ENCODE results near the gene B3GAT1.

The B3GAT1 gene

GRCh38 chr11:134333946-134334345 is 78.1 kb downstream of the B3GAT1 start:
- DNase-seq (ENCODE audit: low read depth in 2 of 2), result no peak

DNA sequence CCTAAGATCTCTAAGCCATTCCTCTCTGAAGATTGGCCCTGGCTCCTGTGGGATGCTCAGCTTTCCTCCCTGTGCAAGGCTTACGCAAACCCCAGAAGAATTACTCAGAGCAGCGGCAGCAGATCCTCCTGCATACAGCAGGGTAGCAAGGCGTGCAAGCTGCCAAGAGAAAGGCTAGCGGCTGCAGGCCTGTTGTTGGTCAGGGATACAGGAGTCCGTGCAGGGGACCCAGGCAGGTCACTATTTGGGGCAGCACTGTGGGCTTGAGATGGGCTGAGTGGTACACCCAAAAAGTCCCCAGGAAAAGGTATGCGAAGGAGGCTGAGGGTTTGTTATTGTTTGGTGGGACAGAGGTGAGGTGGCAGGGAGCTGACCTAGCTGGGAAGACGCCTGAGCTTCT is 78.7 kb downstream of the B3GAT1 start:
- DNase-seq (ENCODE audit: low read depth in 2 of 2), result no peak

DNA sequence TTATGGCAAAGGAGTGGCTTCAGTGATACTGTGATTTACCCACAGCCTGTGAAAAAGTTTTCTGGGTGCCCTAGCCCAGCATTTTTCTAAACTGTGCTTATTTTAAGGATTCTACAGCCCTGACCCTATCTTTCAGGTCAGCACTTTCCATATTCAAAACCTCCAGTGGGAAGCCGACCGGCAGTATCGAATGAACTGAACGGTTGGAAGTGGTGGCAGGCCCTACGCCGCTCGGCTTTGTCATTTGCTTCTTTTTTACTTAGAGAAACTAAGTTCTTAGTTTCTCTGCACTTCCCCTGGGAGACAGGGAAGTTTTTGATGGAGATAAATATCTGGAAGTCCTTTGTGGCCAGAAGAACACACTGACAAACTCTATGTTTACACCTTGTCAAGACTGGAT is 79.3 kb downstream of the B3GAT1 start:
- no peak for DNase-seq (ENCODE audit: low read depth in 2 of 2)

DNA sequence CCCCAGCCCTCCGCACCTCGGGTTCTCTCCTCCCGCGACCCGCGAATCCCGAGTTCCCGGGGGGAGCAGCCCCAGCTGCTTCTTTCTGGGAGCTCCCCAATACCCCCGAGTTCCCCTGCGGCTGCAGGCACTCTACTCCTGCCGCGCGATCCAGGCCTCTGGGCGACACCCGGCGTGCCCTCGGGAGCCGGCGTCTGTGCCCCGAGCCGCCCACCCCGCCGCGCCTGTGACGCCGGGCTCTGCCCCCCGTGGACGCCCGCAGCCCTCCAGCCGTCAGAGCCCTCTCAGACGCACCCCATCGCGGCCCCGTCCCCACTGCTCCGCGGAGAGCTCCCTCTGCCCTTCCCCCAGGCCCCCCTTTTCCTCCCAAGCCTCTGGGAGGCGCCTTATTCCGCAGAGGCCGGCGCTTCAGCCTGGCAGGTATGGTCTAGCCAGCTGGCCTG is 79.8 kb downstream of the B3GAT1 start:
- no peak for DNase-seq (ENCODE audit: low read depth in 2 of 2)

DNA sequence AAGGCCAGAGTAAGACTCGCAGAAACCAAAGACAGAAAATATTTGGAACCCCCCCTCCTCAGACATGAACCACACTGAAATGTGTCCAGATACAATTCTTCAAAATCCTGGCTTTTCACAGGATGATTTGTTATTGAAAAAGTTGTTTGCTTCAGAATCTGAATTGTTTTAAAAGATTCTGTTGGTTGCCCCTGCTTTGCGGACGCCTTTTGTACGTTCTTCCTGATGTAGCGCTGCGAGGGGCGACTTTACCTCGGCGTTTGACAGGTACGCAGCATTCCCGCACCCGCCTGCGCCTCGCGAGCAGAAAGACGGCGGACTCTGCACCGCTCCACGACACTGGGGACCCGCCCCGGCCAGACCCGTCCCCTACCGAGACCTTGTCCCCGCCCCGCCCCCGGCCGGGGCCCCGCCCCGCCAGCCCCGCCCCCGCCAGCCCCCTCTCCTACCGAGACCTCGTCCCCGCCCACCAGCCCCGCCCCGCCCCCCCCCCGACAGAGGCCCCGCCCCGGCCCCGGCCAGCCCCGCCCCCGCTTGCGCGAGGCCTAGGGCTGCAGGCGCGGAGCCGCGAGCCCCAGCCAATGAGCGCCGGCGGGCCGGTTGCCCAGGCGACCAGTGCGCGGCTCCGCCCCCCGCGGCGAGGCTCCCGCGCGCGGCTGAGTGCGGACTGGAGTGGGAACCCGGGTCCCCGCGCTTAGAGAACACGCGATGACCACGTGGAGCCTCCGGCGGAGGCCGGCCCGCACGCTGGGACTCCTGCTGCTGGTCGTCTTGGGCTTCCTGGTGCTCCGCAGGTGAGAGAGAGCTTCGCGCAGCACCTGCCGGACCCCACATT is 80.5 kb downstream of the B3GAT1 start, which contains the start of gene GLB1L2:
GLB1L2 (plus strand) TSS at position 635 of the 835 bp plus-strand sequence; CDS start at position 709, 74 bp downstream.
- peak; percentile 61 to 62 for DNase-seq (ENCODE audit: low read depth in 2 of 2)

DNA sequence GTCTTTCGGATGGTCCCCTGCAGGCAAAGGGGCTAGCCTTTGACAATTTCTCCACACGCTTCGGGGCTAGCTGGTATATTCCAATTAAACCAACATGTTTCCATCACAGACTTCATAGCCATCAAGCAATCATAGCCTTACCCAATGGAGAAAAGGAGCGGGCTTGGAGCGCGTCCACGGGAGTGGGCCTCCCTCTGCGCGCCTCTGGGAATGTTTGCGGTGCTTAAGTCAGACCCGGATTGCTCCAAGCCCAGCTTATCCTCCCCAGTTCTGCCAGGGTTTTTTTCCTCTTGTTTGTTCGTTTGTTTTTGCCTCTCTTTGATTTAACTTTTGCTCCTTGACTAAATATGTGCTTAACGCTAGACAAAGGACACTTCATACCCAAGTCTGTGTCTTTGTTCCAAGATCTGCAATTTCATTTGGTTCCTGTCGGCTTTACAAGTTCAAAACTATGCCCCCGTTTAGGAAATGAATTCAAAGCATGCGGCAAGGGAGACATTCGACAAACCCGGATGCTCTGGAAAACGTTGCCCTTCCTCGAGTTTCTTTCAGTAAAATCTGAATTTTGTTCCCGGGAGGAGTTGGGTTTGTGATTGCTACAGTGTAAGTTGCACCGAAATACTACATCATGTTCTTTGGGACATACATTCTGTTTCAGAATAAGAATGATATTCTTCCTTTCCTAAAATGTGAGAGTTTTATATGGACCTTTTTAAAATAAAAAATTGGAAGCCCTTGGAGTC is 81.3 kb downstream of the B3GAT1 start:
- DNase-seq (ENCODE audit: low read depth in 2 of 2), result no peak

All from stimulated activated CD8-positive, alpha-beta memory T cell treated with anti-CD3 and anti-CD28 coated beads, Interleukin-7, amount 100 ng/mL, for 1 hour (primary cell).